Esophagus muscularis mucosa (tissue), 4 donors: ENCODE measurements around the gene DNAJA4. TPM values are rescaled to one million over a fixed set of nuclear protein-coding genes. Genes with fewer than 3 reads are reported as not detected.

Source experiments
- DNase-seq: peaks from one replicate; pipeline ENCODE4 v3.0.0-alpha.2; 2017; ENCODE audit errors: extremely low spot score
- H3K27ac ChIP-seq, 4 donors: fragments of 200-600 bp; sonication (generic); replicated peaks in 1 of 4; 1 replicate in 3 of 4; 2 replicates in 1 of 4; pipeline ENCODE4 v1.5.1; 2016 to 2019; ENCODE audit warnings: mild to moderate bottlenecking in 1 of 4
- H3K27me3 ChIP-seq, 4 donors: fragments of 200-600 bp; sonication (generic); one replicate each; pipeline versions ENCODE4 v1.5.1 to v1.6.0; 2016 to 2019
- H3K36me3 ChIP-seq, 4 donors: fragments of 200-600 bp; sonication (generic); one replicate each; pipeline ENCODE4 v1.5.1; 2016 to 2019
- H3K4me1 ChIP-seq, 4 donors: fragments of 200-600 bp; sonication (generic); one replicate each; pipeline ENCODE4 v1.5.1; 2016 to 2019
- H3K4me3 ChIP-seq, 4 donors: fragments of 200-600 bp; sonication (generic); 1 replicate in 2 of 4; 2 replicates in 2 of 4; pipeline ENCODE4 v1.5.1; 2016 to 2019; ENCODE audit warnings: mild to moderate bottlenecking in 4 of 4, moderate library complexity in 1 of 4
- H3K9me3 ChIP-seq, 4 donors: fragments of 200-600 bp; sonication (generic); 1 replicate in 3 of 4; 2 replicates in 1 of 4; pipeline ENCODE4 v1.5.1; 2016 to 2019
- EP300 ChIP-seq: sonication (generic); formaldehyde crosslinking; IDR thresholded peaks from one replicate; pipeline ENCODE4 v1.6.1; 2017; ENCODE audit warnings: antibody characterized with exemption
- POLR2A ChIP-seq: fragments of 450-650 bp; IDR thresholded peaks from one replicate; pipeline ENCODE4 v1.6.1; 2017; ENCODE audit warnings: antibody characterized with exemption, moderate library complexity, mild to moderate bottlenecking, low read depth
- POLR2AphosphoS5 ChIP-seq, 2 donors: sonication (generic); formaldehyde crosslinking; IDR thresholded peaks; one replicate each; pipeline ENCODE4 v1.6.1; 2017; ENCODE audit warnings: antibody characterized with exemption in 2 of 2
- WGBS: methylation state at CpG from one replicate; pipeline ENCODE4 v1.1.5; 2018; 5-methylcytosine and 5-hydroxymethylcytosine counted together
- intact Hi-C: fragments of 100-400 bp; cut with DNase I; formaldehyde crosslinking; loops from one replicate; pipeline ENCODE4 v1.15.1; 2023
- total RNA-seq, 4 donors: library from RNA; depleted of rRNA; stranded (reverse); fragments of >200 nt; gene quantifications; one replicate each; pipeline versions ENCODE4 v1.1.0 to v1.2.1, GENCODE V29; 2016
- TF ChIP-seq, protein P1 (sequence below), 3 experiments: fragments of 200-600 bp in 2 of 3; fragments of 450-650 bp in 1 of 3; sonication (generic) in 2 of 3; IDR thresholded peaks; one replicate each; pipeline ENCODE4 v1.5.1; 2017 to 2019; ENCODE audit warnings: antibody characterized with exemption in 3 of 3, mild to moderate bottlenecking in 2 of 3, moderate library complexity in 1 of 3

DNAJA4 gene
- total RNA-seq, 4 donors from 2014 or later = 11.8 to 23.5 (median 15.8) TPM

DNA sequence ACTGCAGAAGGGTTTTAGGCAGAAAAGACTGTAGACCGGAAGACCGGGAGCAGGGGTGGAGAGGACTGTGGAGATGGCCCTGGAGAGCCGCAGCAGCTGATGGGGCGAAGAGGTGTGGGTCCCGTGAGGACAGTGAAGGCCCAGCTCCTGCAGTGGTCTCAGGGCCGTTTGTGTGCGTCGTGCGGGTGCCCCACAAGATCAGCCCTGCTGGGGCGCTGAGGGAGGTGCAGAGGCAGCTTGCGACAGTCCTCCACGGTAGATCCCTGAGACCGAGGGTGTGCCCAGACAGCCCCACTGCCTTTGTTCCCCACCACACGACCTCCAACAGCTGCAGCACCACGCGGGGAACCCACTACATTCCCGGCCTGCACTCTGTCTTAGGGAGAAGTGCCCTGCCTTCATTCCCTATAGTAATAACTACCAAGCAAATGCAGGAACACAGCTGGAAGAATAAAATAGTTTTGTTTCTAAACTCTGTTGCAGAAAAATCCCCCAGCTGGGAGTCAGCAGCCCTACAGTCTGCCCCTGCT lies 56.7 kb downstream of the DNAJA4 start:
- DNase-seq = no peak
- 76% methylated on average over 17 of the region's 17 CpGs for WGBS
- no peaks in the 10 kb centered on the region for H3K36me3 ChIP-seq
- no peak overlapping the region for H3K4me3 ChIP-seq
- intact Hi-C loops = no loop called here
- no peak overlapping the region for H3K27ac ChIP-seq
- no peaks in the 10 kb centered on the region for H3K9me3 ChIP-seq
- TF ChIP-seq EP300 = no peak
- no peak for TF ChIP-seq POLR2AphosphoS5 (IDR thresholded peaks at IDR 0.05)
- TF ChIP-seq, protein P1, sequence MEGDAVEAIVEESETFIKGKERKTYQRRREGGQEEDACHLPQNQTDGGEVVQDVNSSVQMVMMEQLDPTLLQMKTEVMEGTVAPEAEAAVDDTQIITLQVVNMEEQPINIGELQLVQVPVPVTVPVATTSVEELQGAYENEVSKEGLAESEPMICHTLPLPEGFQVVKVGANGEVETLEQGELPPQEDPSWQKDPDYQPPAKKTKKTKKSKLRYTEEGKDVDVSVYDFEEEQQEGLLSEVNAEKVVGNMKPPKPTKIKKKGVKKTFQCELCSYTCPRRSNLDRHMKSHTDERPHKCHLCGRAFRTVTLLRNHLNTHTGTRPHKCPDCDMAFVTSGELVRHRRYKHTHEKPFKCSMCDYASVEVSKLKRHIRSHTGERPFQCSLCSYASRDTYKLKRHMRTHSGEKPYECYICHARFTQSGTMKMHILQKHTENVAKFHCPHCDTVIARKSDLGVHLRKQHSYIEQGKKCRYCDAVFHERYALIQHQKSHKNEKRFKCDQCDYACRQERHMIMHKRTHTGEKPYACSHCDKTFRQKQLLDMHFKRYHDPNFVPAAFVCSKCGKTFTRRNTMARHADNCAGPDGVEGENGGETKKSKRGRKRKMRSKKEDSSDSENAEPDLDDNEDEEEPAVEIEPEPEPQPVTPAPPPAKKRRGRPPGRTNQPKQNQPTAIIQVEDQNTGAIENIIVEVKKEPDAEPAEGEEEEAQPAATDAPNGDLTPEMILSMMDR (IDR thresholded peaks at IDR 0.05) = no peak
- no peak for TF ChIP-seq POLR2A
- no peaks in the 10 kb centered on the region for H3K27me3 ChIP-seq
- H3K4me1 ChIP-seq = no peaks in the 10 kb centered on the region

DNA sequence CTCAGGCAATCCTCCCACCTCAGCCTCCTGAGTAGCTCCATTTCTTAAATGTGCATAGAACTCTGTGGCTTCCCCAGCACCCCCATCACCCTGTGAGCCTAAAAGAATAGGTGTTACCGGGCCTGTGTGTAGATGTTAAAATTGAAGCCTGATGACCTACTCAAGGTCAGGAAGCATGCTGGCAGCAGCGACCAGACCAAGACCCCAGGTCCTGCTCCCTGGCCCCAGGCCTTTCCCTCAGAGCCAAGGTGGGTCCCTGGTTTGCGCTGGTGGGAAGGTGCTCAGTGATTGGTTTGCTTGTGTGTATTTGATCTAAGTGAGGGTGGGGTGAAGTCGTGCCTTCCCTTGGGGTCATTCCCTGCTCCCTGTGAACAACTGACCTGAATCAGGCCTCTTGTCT lies 57.4 kb downstream of the DNAJA4 start:
- no peak for TF ChIP-seq POLR2AphosphoS5 (IDR thresholded peaks at IDR 0.05)
- no peak for TF ChIP-seq POLR2A
- TF ChIP-seq, protein P1 (IDR thresholded peaks at IDR 0.05) = no peak
- TF ChIP-seq EP300 = no peak
- Histone ChIP-seq H3K36me3 (no peaks in the 10 kb centered on the region), H3K27me3 (no peaks in the 10 kb centered on the region), H3K4me1 (no peaks in the 10 kb centered on the region), H3K4me3 (no peak overlapping the region), H3K27ac (no peak overlapping the region), H3K9me3 (no peaks in the 10 kb centered on the region)
- no peak for DNase-seq
- intact Hi-C loops = no loop called here
- 84% methylated on average over 3 of the region's 4 CpGs for WGBS

DNA sequence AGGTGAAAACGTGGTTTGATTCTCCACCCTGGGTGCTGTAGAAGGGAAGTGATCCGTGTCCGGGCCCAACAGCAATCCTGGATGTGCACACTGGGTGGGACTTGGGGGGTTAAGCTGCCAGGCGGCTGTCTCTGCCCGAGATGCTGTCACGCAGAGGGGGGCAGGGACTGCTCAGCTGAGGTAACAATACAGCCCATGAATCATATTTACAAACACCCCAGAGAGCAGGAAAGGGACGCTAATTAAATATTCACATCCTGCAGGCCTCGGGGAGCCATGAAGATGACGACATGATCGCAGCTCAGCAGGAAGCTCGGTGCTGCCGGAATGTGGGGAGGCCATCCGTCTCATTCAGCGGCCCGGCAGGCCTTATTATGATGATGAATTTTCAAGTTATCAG lies 57.9 kb downstream of the DNAJA4 start:
- Histone ChIP-seq H3K4me1 (no peaks in the 10 kb centered on the region), H3K27ac (no peak overlapping the region), H3K4me3 (no peak overlapping the region), H3K36me3 (no peaks in the 10 kb centered on the region), H3K9me3 (no peaks in the 10 kb centered on the region), H3K27me3 (no peaks in the 10 kb centered on the region)
- intact Hi-C loops = no loop called here
- no peak for DNase-seq
- TF ChIP-seq EP300 (no peak), POLR2A (no peak), POLR2AphosphoS5 (IDR thresholded peaks at IDR 0.05) (no peak)
- TF ChIP-seq, protein P1 (IDR thresholded peaks at IDR 0.05) = no peak
- 39% methylated on average over 3 of the region's 15 CpGs for WGBS

DNA sequence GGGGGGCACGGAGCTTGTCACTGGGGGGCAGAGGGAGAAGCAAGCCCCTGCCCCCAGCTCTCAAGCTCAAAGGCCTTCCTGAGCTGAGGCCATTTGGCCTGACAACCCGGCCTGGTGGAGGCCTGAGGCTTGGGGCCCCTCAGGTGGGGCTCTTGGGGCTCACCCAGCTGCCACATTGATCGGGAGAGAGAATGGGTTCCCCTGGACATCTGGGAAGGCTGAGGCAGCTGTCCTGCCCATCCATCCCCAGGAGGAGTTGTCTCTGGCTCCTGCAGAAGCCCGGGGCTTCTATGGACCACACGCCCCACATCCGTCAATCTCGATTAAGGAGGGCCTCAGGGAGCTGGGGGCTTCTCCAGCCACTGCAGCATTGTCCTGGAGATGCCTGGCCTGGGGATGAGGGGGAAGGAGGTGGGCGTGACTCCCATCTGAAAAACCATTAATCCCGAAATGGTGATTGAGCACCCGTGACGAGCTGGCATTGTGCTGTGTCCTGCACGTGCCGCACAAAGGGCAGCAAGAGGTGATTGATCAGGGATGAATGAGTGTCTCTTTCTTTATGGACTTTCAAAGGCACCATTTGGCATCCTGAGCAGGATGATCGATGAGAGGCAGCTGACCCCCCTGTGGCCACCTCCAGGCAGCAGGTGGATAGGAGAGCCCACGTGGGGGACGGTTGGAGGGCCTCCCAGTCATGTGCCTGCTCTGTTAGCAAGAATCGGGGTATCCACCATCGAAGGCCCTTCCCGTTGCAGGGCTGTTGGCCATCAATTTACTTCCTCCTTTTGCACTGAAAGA lies 58.6 kb downstream of the DNAJA4 start:
- no peaks in the 10 kb centered on the region for H3K27me3 ChIP-seq
- no peak for TF ChIP-seq EP300
- TF ChIP-seq POLR2A = no peak
- TF ChIP-seq POLR2AphosphoS5 (IDR thresholded peaks at IDR 0.05) = no peak
- TF ChIP-seq, protein P1 (IDR thresholded peaks at IDR 0.05) = no peak

More for the DNA sequence above, 58.6 kb downstream of the DNAJA4 start:
- DNase-seq = no peak
- no peak overlapping the region for H3K27ac ChIP-seq
- intact Hi-C loops = no loop called here
- H3K4me3 ChIP-seq = no peak overlapping the region
- WGBS = 78% methylated on average over 14 of the region's 19 CpGs
- no peaks in the 10 kb centered on the region for H3K4me1 ChIP-seq
- H3K36me3 ChIP-seq = no peaks in the 10 kb centered on the region
- H3K9me3 ChIP-seq = no peaks in the 10 kb centered on the region
